ENCODE measurements around the gene NPAS3.

The NPAS3 gene

DNA sequence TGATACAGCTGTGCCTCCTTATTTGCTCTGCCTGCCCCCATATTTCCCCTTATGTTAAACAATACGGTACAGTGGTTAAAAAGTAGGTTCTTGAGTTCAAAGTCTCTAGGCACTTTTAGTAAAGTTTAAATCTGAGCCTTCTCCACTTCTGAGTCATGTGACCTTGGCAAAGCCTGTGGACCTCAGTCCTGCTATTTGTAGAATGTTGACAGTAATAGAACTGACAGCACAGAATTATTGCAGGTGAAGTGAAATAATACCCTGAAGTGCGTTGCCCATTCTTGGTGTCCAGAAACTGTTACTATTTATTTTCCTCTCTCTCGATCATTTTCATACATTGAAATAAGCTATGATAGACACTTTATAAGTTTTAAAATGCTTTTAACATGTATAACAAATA, 512.5 kb downstream of the NPAS3 start:
- Histone ChIP-seq H3K4me1 (ENCODE audit: control insufficient read depth, insufficient read depth, low read length) (no peaks in the 10 kb centered on the region), H3K9me3 (ENCODE audit: control insufficient read depth, insufficient read depth, low read length) (no peaks in the 10 kb centered on the region), H3K4me3 (ENCODE audit: low read length) (no peak overlapping the region), H3K36me3 (ENCODE audit: control insufficient read depth, insufficient read depth, low read length) (no peaks in the 10 kb centered on the region), H3K27ac (ENCODE audit: low read length) (no peak overlapping the region), H3K27me3 (ENCODE audit: control insufficient read depth, insufficient read depth, low read length) (no peaks in the 10 kb centered on the region)
- WGBS (ENCODE audit: insufficient coverage, insufficient read length), result no CpG with 5 or more reads among the region's 3 CpGs
- no peak for DNase-seq (ENCODE audit: low read depth, low spot score)

DNA sequence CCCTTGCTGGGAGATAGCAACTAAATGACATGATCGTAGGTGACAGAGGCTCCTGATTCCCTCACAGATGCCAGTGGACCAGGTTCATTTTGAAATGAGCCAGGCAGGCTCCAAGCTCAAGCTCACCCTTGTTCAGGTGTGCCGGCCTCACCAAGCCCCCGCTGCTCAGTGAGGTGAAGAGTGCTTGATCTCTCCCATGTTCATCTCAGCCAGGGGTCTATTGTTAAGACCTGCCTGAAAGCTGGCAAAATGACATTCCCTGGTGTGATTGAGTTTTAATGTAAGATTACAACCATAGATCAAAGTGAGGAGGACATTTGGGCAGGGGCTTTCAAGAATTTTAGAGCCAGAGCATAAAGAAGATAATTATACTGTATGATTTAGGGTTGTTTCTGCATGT, 514.3 kb downstream of the NPAS3 start:
- Histone ChIP-seq H3K27me3 (ENCODE audit: control insufficient read depth, insufficient read depth, low read length) (no peaks in the 10 kb centered on the region), H3K36me3 (ENCODE audit: control insufficient read depth, insufficient read depth, low read length) (no peaks in the 10 kb centered on the region), H3K9me3 (ENCODE audit: control insufficient read depth, insufficient read depth, low read length) (no peaks in the 10 kb centered on the region), H3K4me1 (ENCODE audit: control insufficient read depth, insufficient read depth, low read length) (no peaks in the 10 kb centered on the region), H3K27ac (ENCODE audit: low read length) (no peak overlapping the region), H3K4me3 (ENCODE audit: low read length) (no peak overlapping the region)
- no CpG with 5 or more reads among the region's 3 CpGs for WGBS (ENCODE audit: insufficient coverage, insufficient read length)
- DNase-seq (ENCODE audit: low read depth, low spot score), result no peak

DNA sequence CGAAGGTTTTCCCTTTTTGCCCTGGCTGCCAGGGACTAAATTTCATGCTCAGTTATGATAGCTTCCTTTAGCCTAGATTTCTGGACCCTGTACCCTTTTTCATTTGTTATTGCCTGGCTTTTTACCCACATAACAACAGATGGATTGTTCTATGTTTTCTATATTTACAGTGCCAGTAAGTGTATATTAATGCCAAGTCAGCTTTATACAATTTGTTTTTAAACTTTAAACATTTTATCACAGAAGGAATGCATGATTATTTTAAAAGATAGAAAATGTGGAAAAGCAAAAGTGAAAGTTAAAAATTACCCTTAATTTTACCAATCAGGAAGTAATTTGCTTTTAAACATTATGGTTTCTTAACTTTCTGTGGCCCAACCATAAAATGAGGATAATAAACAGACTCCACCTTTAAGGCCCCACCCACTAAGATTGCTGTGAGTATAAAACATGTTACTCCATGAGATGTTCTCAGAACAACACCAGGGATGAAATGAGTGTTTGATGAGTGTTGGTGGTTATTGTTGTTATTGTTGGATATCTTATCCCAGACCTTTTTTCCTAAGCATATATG, 515.4 kb downstream of the NPAS3 start:
- no peak overlapping the region for H3K4me3 ChIP-seq (ENCODE audit: low read length)
- no peaks in the 10 kb centered on the region for H3K36me3 ChIP-seq (ENCODE audit: control insufficient read depth, insufficient read depth, low read length)
- no peak overlapping the region for H3K27ac ChIP-seq (ENCODE audit: low read length)
- WGBS (ENCODE audit: insufficient coverage, insufficient read length), result no CpG with 5 or more reads among the region's 1 CpG
- no peaks in the 10 kb centered on the region for H3K9me3 ChIP-seq (ENCODE audit: control insufficient read depth, insufficient read depth, low read length)
- no peak for DNase-seq (ENCODE audit: low read depth, low spot score)
- no peaks in the 10 kb centered on the region for H3K27me3 ChIP-seq (ENCODE audit: control insufficient read depth, insufficient read depth, low read length)
- no peaks in the 10 kb centered on the region for H3K4me1 ChIP-seq (ENCODE audit: control insufficient read depth, insufficient read depth, low read length)

DNA sequence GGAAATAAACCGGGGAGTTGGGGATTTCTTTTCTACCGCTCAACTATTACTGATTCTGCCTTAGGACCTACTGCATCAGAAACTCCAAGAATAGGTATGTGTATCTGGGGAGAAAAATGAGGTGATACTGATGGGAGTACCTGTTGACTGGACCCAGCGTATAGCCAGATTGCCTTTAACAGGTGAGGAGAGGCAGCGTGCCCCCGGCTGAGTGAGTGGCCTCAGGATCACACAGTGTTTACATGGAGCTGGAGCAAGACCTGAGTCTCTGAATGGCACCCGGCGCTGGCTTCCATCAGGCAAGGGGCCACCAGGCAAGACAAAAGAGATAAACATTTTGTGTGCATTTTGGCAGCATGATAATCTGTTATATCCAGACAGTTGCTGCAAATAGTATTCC, 516.0 kb downstream of the NPAS3 start:
- Histone ChIP-seq H3K4me3 (ENCODE audit: low read length) (no peak overlapping the region), H3K9me3 (ENCODE audit: control insufficient read depth, insufficient read depth, low read length) (no peaks in the 10 kb centered on the region), H3K27me3 (ENCODE audit: control insufficient read depth, insufficient read depth, low read length) (no peaks in the 10 kb centered on the region), H3K27ac (ENCODE audit: low read length) (no peak overlapping the region), H3K4me1 (ENCODE audit: control insufficient read depth, insufficient read depth, low read length) (no peaks in the 10 kb centered on the region), H3K36me3 (ENCODE audit: control insufficient read depth, insufficient read depth, low read length) (no peaks in the 10 kb centered on the region)
- no peak for DNase-seq (ENCODE audit: low read depth, low spot score)
- no CpG with 5 or more reads among the region's 7 CpGs for WGBS (ENCODE audit: insufficient coverage, insufficient read length)

DNA sequence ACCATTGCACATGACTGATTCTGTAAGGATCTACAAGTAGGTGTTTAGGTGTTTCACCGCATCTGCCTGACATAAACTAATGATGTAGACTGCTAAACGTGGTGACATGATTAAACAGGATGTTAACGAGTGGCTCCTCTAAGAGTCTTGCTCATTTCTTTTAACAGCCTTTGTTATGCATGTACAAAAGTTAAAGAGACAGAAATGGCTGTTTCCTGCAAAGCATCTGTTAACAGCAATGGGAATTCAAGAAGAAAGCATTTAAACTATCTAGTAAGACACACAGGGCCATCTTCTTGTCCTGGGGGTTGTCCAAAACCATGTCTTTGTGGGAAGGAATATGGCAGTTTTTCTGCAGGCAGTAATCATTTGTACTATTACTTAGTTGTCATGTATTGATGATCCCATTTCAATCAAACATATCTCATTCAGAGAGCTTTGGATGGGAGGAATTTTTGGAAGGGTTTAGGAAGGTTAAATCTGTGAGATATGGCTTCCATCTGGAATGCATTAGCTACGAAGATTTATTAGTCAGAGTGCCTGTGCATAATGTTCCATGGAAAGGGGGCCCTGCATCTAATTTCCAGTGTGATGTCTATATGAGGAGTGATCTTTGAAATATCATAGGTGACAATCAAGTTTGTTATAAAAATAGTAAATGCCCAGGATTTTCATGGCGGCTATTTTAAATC, 517.1 kb downstream of the NPAS3 start:
- DNase-seq (ENCODE audit: low read depth, low spot score), result no peak
- Histone ChIP-seq H3K4me1 (ENCODE audit: control insufficient read depth, insufficient read depth, low read length) (no peaks in the 10 kb centered on the region), H3K4me3 (ENCODE audit: low read length) (no peak overlapping the region), H3K27ac (ENCODE audit: low read length) (no peak overlapping the region), H3K36me3 (ENCODE audit: control insufficient read depth, insufficient read depth, low read length) (no peaks in the 10 kb centered on the region), H3K27me3 (ENCODE audit: control insufficient read depth, insufficient read depth, low read length) (no peaks in the 10 kb centered on the region), H3K9me3 (ENCODE audit: control insufficient read depth, insufficient read depth, low read length) (no peaks in the 10 kb centered on the region)
- whole genome bisulfite sequencing (ENCODE audit: insufficient coverage, insufficient read length), result no CpG with 5 or more reads among the region's 5 CpGs

DNA sequence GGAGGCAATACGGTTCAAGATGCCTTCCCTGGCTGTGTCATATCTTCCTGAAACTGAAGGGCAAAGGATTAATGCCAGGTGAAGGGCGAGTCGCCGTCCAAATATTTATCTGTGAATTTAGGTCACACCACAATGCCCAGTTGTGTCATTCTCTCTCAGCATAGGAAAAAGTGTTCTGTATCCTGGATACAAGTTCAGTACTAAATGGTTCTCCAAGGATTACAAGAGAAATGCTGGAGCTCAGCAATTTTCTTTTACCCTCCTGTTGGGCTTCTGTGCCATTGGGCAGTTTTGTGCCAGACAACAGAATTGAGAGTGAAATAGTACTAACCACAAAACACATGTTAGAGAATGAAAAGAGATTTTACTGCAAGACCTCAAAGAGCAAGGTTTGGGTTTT, 518.3 kb downstream of the NPAS3 start:
- no peaks in the 10 kb centered on the region for H3K27me3 ChIP-seq (ENCODE audit: control insufficient read depth, insufficient read depth, low read length)
- H3K36me3 ChIP-seq (ENCODE audit: control insufficient read depth, insufficient read depth, low read length), result no peaks in the 10 kb centered on the region
- no peaks in the 10 kb centered on the region for H3K9me3 ChIP-seq (ENCODE audit: control insufficient read depth, insufficient read depth, low read length)
- H3K27ac ChIP-seq (ENCODE audit: low read length), result no peak overlapping the region
- no peaks in the 10 kb centered on the region for H3K4me1 ChIP-seq (ENCODE audit: control insufficient read depth, insufficient read depth, low read length)
- no CpG with 5 or more reads among the region's 4 CpGs for WGBS (ENCODE audit: insufficient coverage, insufficient read length)
- no peak for DNase-seq (ENCODE audit: low read depth, low spot score)
- H3K4me3 ChIP-seq (ENCODE audit: low read length), result no peak overlapping the region

GRCh38 chr14:33457617-33458016, 518.9 kb downstream of the NPAS3 start:
- H3K36me3 ChIP-seq (ENCODE audit: control insufficient read depth, insufficient read depth, low read length), result no peaks in the 10 kb centered on the region
- DNase-seq (ENCODE audit: low read depth, low spot score), result no peak
- H3K4me3 ChIP-seq (ENCODE audit: low read length), result no peak overlapping the region
- no peaks in the 10 kb centered on the region for H3K4me1 ChIP-seq (ENCODE audit: control insufficient read depth, insufficient read depth, low read length)
- H3K27ac ChIP-seq (ENCODE audit: low read length), result no peak overlapping the region
- no peaks in the 10 kb centered on the region for H3K27me3 ChIP-seq (ENCODE audit: control insufficient read depth, insufficient read depth, low read length)
- no peaks in the 10 kb centered on the region for H3K9me3 ChIP-seq (ENCODE audit: control insufficient read depth, insufficient read depth, low read length)
- no CpG with 5 or more reads among the region's 7 CpGs for WGBS (ENCODE audit: insufficient coverage, insufficient read length)

- Histone ChIP-seq H3K9me3 (ENCODE audit: control insufficient read depth, insufficient read depth, low read length) (no peaks in the 10 kb centered on the region), H3K27me3 (ENCODE audit: control insufficient read depth, insufficient read depth, low read length) (no peaks in the 10 kb centered on the region), H3K4me3 (ENCODE audit: low read length) (no peak overlapping the region), H3K27ac (ENCODE audit: low read length) (no peak overlapping the region), H3K4me1 (ENCODE audit: control insufficient read depth, insufficient read depth, low read length) (no peaks in the 10 kb centered on the region), H3K36me3 (ENCODE audit: control insufficient read depth, insufficient read depth, low read length) (no peaks in the 10 kb centered on the region)
- no CpG with 5 or more reads among the region's 1 CpG for WGBS (ENCODE audit: insufficient coverage, insufficient read length)
- DNase-seq (ENCODE audit: low read depth, low spot score), result no peak
Measured at GRCh38 chr14:33460164-33460563, 521.5 kb downstream of the NPAS3 start.

GRCh38 chr14:33461036-33461435, 522.4 kb downstream of the NPAS3 start:
- Histone ChIP-seq H3K9me3 (ENCODE audit: control insufficient read depth, insufficient read depth, low read length) (no peaks in the 10 kb centered on the region), H3K27ac (ENCODE audit: low read length) (no peak overlapping the region), H3K4me3 (ENCODE audit: low read length) (no peak overlapping the region), H3K27me3 (ENCODE audit: control insufficient read depth, insufficient read depth, low read length) (no peaks in the 10 kb centered on the region), H3K36me3 (ENCODE audit: control insufficient read depth, insufficient read depth, low read length) (no peaks in the 10 kb centered on the region), H3K4me1 (ENCODE audit: control insufficient read depth, insufficient read depth, low read length) (no peaks in the 10 kb centered on the region)
- no CpG with 5 or more reads among the region's 4 CpGs for WGBS (ENCODE audit: insufficient coverage, insufficient read length)
- DNase-seq (ENCODE audit: low read depth, low spot score), result no peak

GRCh38 chr14:33463731-33464130, 525.1 kb downstream of the NPAS3 start:
- no peak overlapping the region for H3K4me3 ChIP-seq (ENCODE audit: low read length)
- DNase-seq (ENCODE audit: low read depth, low spot score), result no peak
- no peaks in the 10 kb centered on the region for H3K9me3 ChIP-seq (ENCODE audit: control insufficient read depth, insufficient read depth, low read length)
- no CpG with 5 or more reads among the region's 2 CpGs for WGBS (ENCODE audit: insufficient coverage, insufficient read length)
- H3K27me3 ChIP-seq (ENCODE audit: control insufficient read depth, insufficient read depth, low read length), result no peaks in the 10 kb centered on the region
- H3K36me3 ChIP-seq (ENCODE audit: control insufficient read depth, insufficient read depth, low read length), result no peaks in the 10 kb centered on the region
- no peak overlapping the region for H3K27ac ChIP-seq (ENCODE audit: low read length)
- no peaks in the 10 kb centered on the region for H3K4me1 ChIP-seq (ENCODE audit: control insufficient read depth, insufficient read depth, low read length)
